Coronary artery (tissue), 2 donors: ENCODE results near the gene LILRB5.

Experiments
- DNase-seq: peaks from one replicate; pipeline ENCODE4 v3.0.0-alpha.2; 2017; ENCODE audit warnings: low spot score
- H3K27ac ChIP-seq, 2 donors: fragments of 200-600 bp; sonication (generic); one replicate each; pipeline ENCODE4 v1.5.1; 2016 to 2019
- H3K4me3 ChIP-seq: fragments of 200-600 bp; sonication (generic); 2 replicates; pipeline ENCODE4 v1.5.1; 2016; ENCODE audit warnings: mild to moderate bottlenecking, moderate library complexity
- CTCF ChIP-seq: fragments of 200-600 bp; sonication (generic); IDR thresholded peaks from one replicate; pipeline ENCODE4 v1.5.1; 2019; ENCODE audit warnings: antibody characterized with exemption

LILRB5 gene

GRCh38 chr19:54254195-54254906 is 2.7 kb downstream of the LILRB5 start:
- H3K4me3 ChIP-seq, result no peak overlapping the region
- peak overlapping the region in 1 of 2 donors; percentile 6 for H3K27ac ChIP-seq
- no peak for TF ChIP-seq CTCF
- peak; percentile 68 for DNase-seq

- DNase-seq, result peak; percentile 52
- TF ChIP-seq CTCF, result no peak
- Histone ChIP-seq H3K4me3 (no peak overlapping the region), H3K27ac (no peak overlapping the region)
Observed at GRCh38 chr19:54253331-54254194, 3.5 kb downstream of the LILRB5 start.

- Histone ChIP-seq H3K27ac (no peak overlapping the region), H3K4me3 (no peak overlapping the region)
- TF ChIP-seq CTCF, result no peak
- DNase-seq, result peak; percentile 45
Observed at GRCh38 chr19:54252845-54253244, 4.2 kb downstream of the LILRB5 start.

- DNase-seq, result peak; percentile 53
- Histone ChIP-seq H3K4me3 (no peak overlapping the region), H3K27ac (no peak overlapping the region)
- TF ChIP-seq CTCF, result no peak
Observed at GRCh38 chr19:54252243-54252642, 4.8 kb downstream of the LILRB5 start.

GRCh38 chr19:54248016-54248601 is 9.0 kb downstream of the LILRB5 start:
- Histone ChIP-seq H3K27ac (peak overlapping the region in 1 of 2 donors; percentile 64), H3K4me3 (no peak overlapping the region)
- DNase-seq, result no peak
- no peak for TF ChIP-seq CTCF

- DNase-seq, result peak; percentile 65
- no peak for TF ChIP-seq CTCF
- H3K4me3 ChIP-seq, result no peak overlapping the region
- peak overlapping the region in 1 of 2 donors; percentile 68 for H3K27ac ChIP-seq
Observed at GRCh38 chr19:54247106-54247930, 9.8 kb downstream of the LILRB5 start.
